HG02852 (cell line): ENCODE measurements around the gene CDH11.

ENCODE experiments used
- ATAC-seq: cut with Tn5 transposase; IDR thresholded peaks from one replicate; pipeline ENCODE4 v1.9.1; 2021; ENCODE audit warnings: mild to moderate bottlenecking, moderate library complexity; ENCODE audit not compliant: unreplicated experiment

Gene CDH11

DNA sequence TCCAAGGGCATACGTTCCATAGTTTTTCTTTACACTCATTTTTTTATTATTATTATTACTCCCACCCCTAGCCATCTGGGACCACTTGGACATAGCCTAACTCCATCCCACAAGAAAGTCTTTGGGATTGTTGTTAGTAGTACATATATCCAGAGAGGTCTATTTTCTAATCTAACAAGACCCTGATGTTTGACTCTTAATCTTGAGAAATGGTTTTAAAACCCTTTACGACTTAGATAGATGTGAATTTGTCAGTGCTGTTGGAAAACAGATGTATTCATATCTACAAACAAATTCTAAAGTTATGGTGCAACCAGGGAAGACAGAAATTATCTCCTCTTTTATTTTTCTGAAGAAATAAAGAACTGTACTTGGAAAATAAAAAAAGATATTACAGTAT lies 197.8 kb downstream of the CDH11 start:
- no peak for ATAC-seq

DNA sequence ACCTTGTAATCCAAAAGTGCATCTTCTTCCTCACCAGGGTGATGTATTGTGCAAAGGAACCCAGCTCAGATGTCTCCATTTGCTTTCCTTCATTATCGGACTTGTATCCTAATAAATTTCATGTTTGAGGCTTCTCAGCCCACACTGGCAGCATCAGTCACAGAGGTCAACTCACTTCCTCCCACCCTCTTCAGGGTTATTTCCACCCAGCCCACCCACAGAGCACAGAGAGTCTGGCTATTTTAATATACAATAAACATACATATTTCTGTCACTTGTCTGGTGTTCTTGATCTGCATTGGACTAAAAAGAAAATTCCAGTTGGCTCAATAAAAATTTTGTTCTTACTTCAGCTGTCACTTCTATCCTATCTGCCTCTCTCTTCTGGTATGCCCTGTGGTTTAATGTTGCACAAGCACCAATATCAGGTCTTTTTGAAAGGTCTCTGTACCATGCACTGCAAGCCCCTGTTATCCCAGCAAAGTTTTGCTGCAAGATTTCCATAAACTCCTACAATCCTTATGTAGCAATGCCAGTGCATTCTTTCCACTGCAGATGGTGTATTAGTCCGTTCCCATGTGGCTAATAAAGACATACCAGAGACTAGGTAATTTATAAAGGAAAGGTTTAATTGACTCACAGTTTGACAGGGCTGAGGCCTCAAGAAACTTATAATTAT lies 201.8 kb downstream of the CDH11 start:
- no peak for ATAC-seq

DNA sequence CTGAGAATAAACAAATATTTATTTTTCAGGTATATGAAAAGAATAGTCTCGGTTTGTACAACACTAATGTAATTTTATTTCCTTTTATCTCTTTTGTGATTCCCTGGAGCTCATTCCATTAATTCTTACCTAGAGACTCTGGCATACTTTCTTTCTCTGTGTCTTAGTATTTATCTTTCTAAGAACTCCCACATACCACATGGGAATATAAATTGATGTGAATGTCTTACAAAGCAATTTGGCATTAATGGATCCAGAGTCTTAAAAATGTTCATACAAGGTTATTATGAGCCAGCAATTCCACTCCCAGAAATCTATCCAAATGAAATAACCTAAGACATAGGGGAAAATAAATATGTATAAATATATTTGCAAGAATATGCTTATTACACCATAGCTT lies 202.7 kb downstream of the CDH11 start:
- no peak for ATAC-seq

GRCh38 chr16:64916051-64916450 lies 205.8 kb downstream of the CDH11 start:
- no peak for ATAC-seq

DNA sequence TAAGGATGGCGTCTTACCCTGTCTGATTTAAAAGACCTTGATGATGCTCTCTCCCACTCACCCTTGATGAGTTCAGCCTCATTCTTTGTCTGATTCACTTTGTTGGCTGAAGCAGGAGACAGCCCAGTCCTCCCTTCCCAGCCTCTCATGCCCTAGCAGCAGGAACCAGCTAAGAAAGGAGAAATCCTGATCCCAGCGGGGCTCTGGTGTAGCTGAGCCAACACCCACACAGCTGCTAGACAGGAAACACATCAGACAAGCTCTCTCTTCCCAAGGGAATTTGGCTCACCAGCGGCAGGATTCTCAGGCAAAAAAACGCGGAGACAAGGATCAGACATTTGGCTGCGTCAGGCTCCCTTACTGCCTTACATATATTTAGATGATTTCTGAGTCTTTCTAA lies 211.5 kb downstream of the CDH11 start:
- ATAC-seq = no peak

DNA sequence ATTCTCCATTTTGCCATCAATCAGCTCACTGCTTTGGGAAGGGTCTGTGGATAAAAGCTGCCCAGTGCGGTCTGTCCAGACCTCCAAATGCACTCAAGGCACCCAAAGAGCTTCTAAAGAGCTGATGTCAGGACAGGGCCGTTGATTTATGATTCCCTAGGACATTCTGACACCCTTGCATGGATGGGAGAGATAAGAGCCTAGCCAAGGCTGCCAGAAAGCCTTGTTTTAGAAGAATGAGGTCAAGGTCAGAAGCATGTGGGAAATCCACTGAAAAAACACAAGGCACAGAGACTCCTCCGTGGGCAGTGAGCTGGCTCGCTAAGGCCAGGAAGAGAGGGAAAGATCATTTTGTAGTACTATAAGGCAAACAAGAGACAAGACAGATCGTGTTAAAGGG lies 214.0 kb downstream of the CDH11 start:
- ATAC-seq = no peak

- no peak for ATAC-seq
Measured at GRCh38 chr16:64903770-64904169, 218.1 kb downstream of the CDH11 start.

- ATAC-seq = no peak
Measured at GRCh38 chr16:64900517-64900916, 221.3 kb downstream of the CDH11 start.

- ATAC-seq = no peak
Measured at GRCh38 chr16:64900019-64900418, 221.8 kb downstream of the CDH11 start.

DNA sequence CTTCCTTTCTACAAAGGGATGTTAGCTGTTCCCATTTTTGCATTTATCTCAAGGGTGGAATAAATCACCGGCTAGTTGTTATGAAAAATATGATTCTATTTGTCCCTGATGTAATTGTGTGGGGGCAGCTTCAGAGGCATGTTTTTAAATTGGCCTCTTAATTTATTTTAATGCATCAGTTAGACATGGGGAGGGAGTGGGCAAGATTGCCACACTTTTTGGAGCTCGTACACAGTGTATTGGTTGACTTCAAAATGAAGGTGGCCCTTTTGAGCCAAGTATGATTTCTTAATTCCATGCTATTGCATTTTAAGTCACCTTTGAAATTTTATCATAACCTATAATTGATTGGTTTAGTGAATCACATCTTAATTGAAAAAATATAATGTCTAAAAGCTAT lies 223.7 kb downstream of the CDH11 start:
- ATAC-seq = no peak
